Naive thymus-derived CD4-positive, alpha-beta T cell (primary cell): ENCODE results near the gene LPGAT1. TPM values are rescaled to one million over a fixed set of nuclear protein-coding genes. Genes with fewer than 3 reads are reported as not detected.
"Not testable (repeated sequence)": the region's sequence is repeated elsewhere in the genome, so short reads cannot be mapped to it uniquely, and the experiment has no call there.

Experiments
- ATAC-seq: fragments of 150-1000 bp; cut with Tn5 transposase; 2 replicates; pipeline ENCODE4 v1.10.0; 2021; ENCODE audit warnings: mild to moderate bottlenecking, moderate library complexity
- CTCF ChIA-PET: fragments of 350-600 bp; sonication (Branson Sonifier 250); formaldehyde crosslinking; loops from one replicate; lab custom pipeline; 2021; ENCODE audit warnings: antibody characterized with exemption; lab: Charles Lee
- POLR2A ChIA-PET: fragments of 350-600 bp; sonication (Branson Sonifier 250); formaldehyde crosslinking; loops from one replicate; lab custom pipeline; 2021; ENCODE audit warnings: antibody characterized with exemption, inconsistent platforms; lab: Charles Lee
- DNase-seq, 9 donors: peaks; one replicate each; pipeline versions ENCODE4 v3.0.0 to v3.0.0-alpha.2; 2020 to 2022; ENCODE audit warnings: mixed read lengths in 1 of 9
- H3K27ac ChIP-seq: one replicate; pipeline ENCODE4 v1.7.0; 2013; ENCODE audit warnings: mild to moderate bottlenecking, low read depth, low read length, moderate library complexity
- H3K27me3 ChIP-seq, 2 donors: one replicate each; pipeline ENCODE4 v1.7.0; 2013; ENCODE audit warnings: low read length in 2 of 2, mild to moderate bottlenecking in 2 of 2, moderate library complexity in 2 of 2; ENCODE audit not compliant: control insufficient read depth in 2 of 2, insufficient read depth in 2 of 2
- H3K36me3 ChIP-seq, 3 experiments: 1 replicate in 2 of 3; 2 replicates in 1 of 3; pipeline ENCODE4 v1.7.0; 2013; ENCODE audit warnings: low read length in 3 of 3, mild to moderate bottlenecking in 3 of 3, moderate library complexity in 1 of 3; ENCODE audit not compliant: insufficient read depth in 3 of 3, control insufficient read depth in 2 of 3
- H3K4me1 ChIP-seq, 2 donors: one replicate each; pipeline ENCODE4 v1.7.0; 2013; ENCODE audit warnings: low read length in 2 of 2, mild to moderate bottlenecking in 2 of 2, moderate library complexity in 1 of 2; ENCODE audit not compliant: control insufficient read depth in 2 of 2, insufficient read depth in 2 of 2
- H3K4me3 ChIP-seq: 2 replicates; pipeline ENCODE4 v1.7.0; 2013; ENCODE audit warnings: mild to moderate bottlenecking, low read length
- H3K9me3 ChIP-seq, 3 experiments: 1 replicate in 2 of 3; 2 replicates in 1 of 3; pipeline ENCODE4 v1.7.0; 2013; ENCODE audit warnings: low read length in 3 of 3; ENCODE audit not compliant: control insufficient read depth in 2 of 3
- H3K27ac Mint-ChIP-seq, 9 donors: one replicate each; pipeline ENCODE4 v1.8.0; 2020 to 2022; ENCODE audit warnings: mixed read lengths in 9 of 9, mild to moderate bottlenecking in 8 of 9, moderate library complexity in 5 of 9, inconsistent platforms in 2 of 9
- H3K27me3 Mint-ChIP-seq, 5 donors: one replicate each; pipeline ENCODE4 v1.8.0; 2021 to 2022; ENCODE audit warnings: mixed read lengths in 5 of 5, mild to moderate bottlenecking in 1 of 5
- H3K36me3 Mint-ChIP-seq, 5 donors: one replicate each; pipeline ENCODE4 v1.8.0; 2020 to 2022; ENCODE audit warnings: mixed read lengths in 5 of 5, mild to moderate bottlenecking in 3 of 5, inconsistent platforms in 1 of 5
- H3K4me1 Mint-ChIP-seq, 7 donors: one replicate each; pipeline ENCODE4 v1.8.0; 2020 to 2022; ENCODE audit warnings: mixed read lengths in 7 of 7, mild to moderate bottlenecking in 3 of 7, inconsistent platforms in 1 of 7
- H3K4me3 Mint-ChIP-seq, 10 donors: one replicate each; pipeline ENCODE4 v1.8.0; 2020 to 2022; ENCODE audit warnings: mild to moderate bottlenecking in 10 of 10, mixed read lengths in 10 of 10, moderate library complexity in 6 of 10, inconsistent platforms in 2 of 10
- H3K9me3 Mint-ChIP-seq, 11 donors: one replicate each; pipeline ENCODE4 v1.8.0; 2020 to 2022; ENCODE audit warnings: mixed read lengths in 11 of 11, mild to moderate bottlenecking in 4 of 11, inconsistent platforms in 1 of 11, moderate library complexity in 1 of 11
- intact Hi-C, 2 donors: fragments of 100-400 bp; cut with micrococcal nuclease; formaldehyde crosslinking; loops; one replicate each; pipeline ENCODE4 v1.15.1; 2023
- polyA plus RNA-seq, 2 donors: library from polyadenylated mRNA; unstranded; fragments of 300-500 nt; fragmentation: Illumina TruSeq; gene quantifications; one replicate each; pipeline ENCODE4 v1.2.3, GENCODE V29; 2021
- total RNA-seq, 6 experiments: library from RNA in 5 of 6; stranded (reverse) in 5 of 6; gene quantifications; 1 replicate in 5 of 6; 2 replicates in 1 of 6; pipeline ENCODE4 v1.2.3 and lab custom pipeline; 2021 to 2026

The LPGAT1 gene
- total and polyA plus RNA-seq, 7 experiments from 2014 or later: 6.3 to 76.1 (median 13.6) TPM

GRCh38 chr1:211726467-211726995 lies 104.0 kb downstream of the LPGAT1 start:
- Histone ChIP-seq H3K4me3 (no peak overlapping the region), H3K9me3 (no peaks in the 10 kb centered on the region), H3K36me3 (no peaks in the 10 kb centered on the region), H3K4me1 (no peaks in the 10 kb centered on the region), H3K27me3 (no peaks in the 10 kb centered on the region), H3K27ac (no peak overlapping the region)
- ChIA-PET POLR2A (no interaction called here), CTCF (no interaction called here)
- Mint-ChIP-seq H3K36me3 (no peaks in the 10 kb centered on the region), H3K27me3 (peaks cover 0 to 8% (median 5%) of the 10 kb centered on the region in 5 donors), H3K4me3 (no peak overlapping the region), H3K4me1 (peaks cover 0 to 1% (median 0%) of the 10 kb centered on the region in 7 donors), H3K9me3 (peaks cover 0 to 3% (median 0%) of the 10 kb centered on the region in 11 donors), H3K27ac (no peak overlapping the region)
- ATAC-seq (no peak), DNase-seq (no peak)
- intact Hi-C loops: no loop called here

- Histone ChIP-seq H3K4me3 (no peak overlapping the region), H3K27me3 (no peaks in the 10 kb centered on the region), H3K9me3 (no peaks in the 10 kb centered on the region), H3K27ac (no peak overlapping the region), H3K4me1 (no peaks in the 10 kb centered on the region), H3K36me3 (no peaks in the 10 kb centered on the region)
- ChIA-PET CTCF (no interaction called here), POLR2A (no interaction called here)
- Mint-ChIP-seq H3K27ac (no peak overlapping the region), H3K36me3 (no peaks in the 10 kb centered on the region), H3K27me3 (peaks cover 3 to 12% (median 6%) of the 10 kb centered on the region in 5 donors), H3K4me3 (no peak overlapping the region), H3K4me1 (no peaks in the 10 kb centered on the region), H3K9me3 (peaks cover 0 to 5% (median 0%) of the 10 kb centered on the region in 11 donors)
- DNase-seq (no peak), ATAC-seq (no peak)
- intact Hi-C loops: no loop called here
These were observed 105.8 kb downstream of the LPGAT1 start for GRCh38 chr1:211724687-211725196.

DNA sequence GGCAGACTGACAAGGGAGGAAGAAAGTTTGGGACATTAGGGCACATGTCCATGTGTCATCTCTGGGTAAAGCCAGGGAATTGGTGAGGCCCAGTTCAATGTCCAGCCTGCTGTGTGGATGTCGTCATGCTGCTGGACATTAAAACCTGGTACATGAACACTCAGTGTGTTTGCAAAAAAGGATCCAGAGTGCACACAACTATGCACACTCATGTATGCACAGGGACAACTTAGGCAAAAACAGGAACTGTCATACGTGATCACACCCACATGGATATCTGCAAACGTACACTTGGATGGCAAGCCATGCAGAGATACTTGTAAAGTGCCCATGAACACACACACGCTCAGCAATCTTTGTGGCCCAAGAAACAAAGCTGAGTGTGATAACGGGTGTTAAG lies 107.3 kb downstream of the LPGAT1 start:
- H3K27me3 ChIP-seq: no peaks in the 10 kb centered on the region
- H3K4me1 Mint-ChIP-seq: no peaks in the 10 kb centered on the region
- no peak overlapping the region for H3K4me3 ChIP-seq
- H3K36me3 Mint-ChIP-seq: no peaks in the 10 kb centered on the region
- ChIA-PET CTCF (interaction anchor here (0.7 kb wide), 1 partner anchor 24 kb away, joined by 3 read pairs; no protein-coding TSS in a partner anchor), POLR2A (no interaction called here)
- DNase-seq (no peak), ATAC-seq (no peak)
- no peaks in the 10 kb centered on the region for H3K36me3 ChIP-seq
- no peaks in the 10 kb centered on the region for H3K9me3 ChIP-seq
- H3K27ac Mint-ChIP-seq: no peak overlapping the region
- peaks cover 0 to 5% (median 0%) of the 10 kb centered on the region in 11 donors for H3K9me3 Mint-ChIP-seq
- peaks cover 3 to 12% (median 6%) of the 10 kb centered on the region in 5 donors for H3K27me3 Mint-ChIP-seq
- H3K4me3 Mint-ChIP-seq: no peak overlapping the region
- no peaks in the 10 kb centered on the region for H3K4me1 ChIP-seq
- no peak overlapping the region for H3K27ac ChIP-seq
- intact Hi-C loops: no loop called here

DNA sequence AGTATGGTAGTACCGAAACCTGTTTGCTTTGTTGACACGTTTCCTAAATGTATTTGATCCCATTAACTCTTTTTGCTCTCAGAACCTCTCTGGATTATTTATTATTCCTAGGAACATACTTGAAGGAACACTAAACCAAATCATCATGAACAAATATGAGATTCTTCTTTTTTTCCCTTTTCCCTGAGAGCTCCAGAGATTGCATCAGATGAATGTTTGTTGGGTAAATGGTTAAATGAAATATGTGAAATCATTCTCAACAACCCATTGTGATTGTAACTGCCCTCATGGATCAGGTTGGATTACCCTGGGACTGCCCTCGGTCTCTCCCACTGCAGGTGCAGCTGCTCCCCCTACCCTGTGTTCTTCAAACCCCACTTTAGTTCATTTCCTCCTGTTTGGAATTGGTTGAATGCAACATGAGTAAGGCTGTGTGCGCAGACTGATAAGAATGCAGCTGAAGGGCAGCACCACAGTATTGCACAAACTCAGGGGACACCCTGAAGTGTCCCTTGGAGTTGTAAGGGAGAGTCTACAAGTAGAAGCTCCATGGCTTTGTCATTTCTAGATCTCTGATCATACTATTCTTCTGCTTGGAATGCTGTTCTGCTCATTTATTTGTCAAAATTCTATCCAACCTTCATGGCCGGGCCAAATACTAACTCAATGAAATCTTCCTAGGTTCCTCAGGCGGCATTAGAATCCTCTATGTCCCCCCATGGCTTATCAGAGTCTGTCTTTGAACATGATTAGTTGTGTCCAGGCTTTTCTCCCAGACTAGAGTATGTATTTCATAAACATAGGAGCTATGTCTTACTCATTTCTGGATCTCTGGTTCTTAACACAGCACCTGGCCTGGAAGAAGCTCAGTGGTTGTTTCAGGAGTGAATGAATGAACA lies 108.0 kb downstream of the LPGAT1 start:
- intact Hi-C loops: no loop called here
- Histone ChIP-seq H3K36me3 (no peaks in the 10 kb centered on the region), H3K9me3 (no peaks in the 10 kb centered on the region), H3K4me1 (no peaks in the 10 kb centered on the region), H3K27me3 (no peaks in the 10 kb centered on the region), H3K27ac (no peak overlapping the region), H3K4me3 (no peak overlapping the region)
- POLR2A ChIA-PET: no interaction called here
- DNase-seq: no peak
- no peak overlapping the region for H3K4me3 Mint-ChIP-seq
- peaks cover 3 to 14% (median 6%) of the 10 kb centered on the region in 5 donors for H3K27me3 Mint-ChIP-seq
- no peaks in the 10 kb centered on the region for H3K4me1 Mint-ChIP-seq
- H3K27ac Mint-ChIP-seq: no peak overlapping the region
- CTCF ChIA-PET: no interaction called here
- no peaks in the 10 kb centered on the region for H3K36me3 Mint-ChIP-seq
- no peak for ATAC-seq
- H3K9me3 Mint-ChIP-seq: peaks cover 0 to 5% (median 0%) of the 10 kb centered on the region in 11 donors

DNA sequence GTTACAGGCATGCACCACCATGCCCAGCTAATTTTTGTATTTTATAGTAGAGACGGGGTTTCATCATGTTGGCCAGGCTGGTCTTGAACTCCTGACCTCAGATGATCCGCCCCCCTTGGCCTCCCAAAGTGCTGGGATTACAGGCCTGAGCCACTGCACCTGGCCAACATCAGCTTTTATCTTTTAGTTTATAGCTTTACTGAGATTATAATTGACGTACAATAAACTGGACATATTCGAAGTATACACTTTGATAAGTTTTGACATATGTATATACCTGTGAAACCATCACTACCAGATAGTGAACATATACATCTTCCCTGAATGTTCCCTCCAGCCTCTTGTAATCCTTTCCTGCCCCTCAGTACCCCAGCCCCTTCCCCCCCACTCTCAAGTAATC lies 114.0 kb downstream of the LPGAT1 start:
- H3K27ac Mint-ChIP-seq, H3K9me3 Mint-ChIP-seq, H3K4me1 ChIP-seq, H3K36me3 ChIP-seq, H3K4me3 ChIP-seq, intact Hi-C loops, H3K4me1 Mint-ChIP-seq, CTCF ChIA-PET, H3K27ac ChIP-seq, ATAC-seq, H3K36me3 Mint-ChIP-seq, POLR2A ChIA-PET, H3K4me3 Mint-ChIP-seq, H3K9me3 ChIP-seq, DNase-seq, H3K27me3 ChIP-seq: not testable (repeated sequence)
- peaks cover 0 to 12% (median 0%) of the 10 kb centered on the region in 5 donors for H3K27me3 Mint-ChIP-seq

- POLR2A ChIA-PET: no interaction called here
- Histone ChIP-seq H3K9me3 (no peaks in the 10 kb centered on the region), H3K4me3 (no peak overlapping the region), H3K27ac (no peak overlapping the region), H3K4me1 (no peaks in the 10 kb centered on the region), H3K27me3 (no peaks in the 10 kb centered on the region), H3K36me3 (no peaks in the 10 kb centered on the region)
- CTCF ChIA-PET: no interaction called here
- Mint-ChIP-seq H3K27me3 (peaks cover 0 to 8% (median 0%) of the 10 kb centered on the region in 5 donors), H3K4me1 (no peaks in the 10 kb centered on the region), H3K36me3 (no peaks in the 10 kb centered on the region), H3K4me3 (no peak overlapping the region), H3K27ac (no peak overlapping the region), H3K9me3 (no peaks in the 10 kb centered on the region)
- no peak for ATAC-seq
- intact Hi-C loops: no loop called here
- DNase-seq: no peak
These were observed 114.6 kb downstream of the LPGAT1 start for GRCh38 chr1:211715971-211716370.
